HEK293 (cell line): ENCODE results near the gene EXOSC2.
A peak's percentile ranks its signal among the peaks of the same experiment; 100 is the strongest.

ENCODE experiments used
- GFI1B ChIP-seq: fragments of 450-650 bp; formaldehyde crosslinking; IDR thresholded peaks from 2 replicates; pipeline ENCODE4 v1.5.1; 2016; ENCODE audit warnings: missing biosample characterization, missing genetic modification characterization
- GLIS1 ChIP-seq: fragments of 450-650 bp; formaldehyde crosslinking; IDR thresholded peaks from 2 replicates; pipeline ENCODE4 v1.5.1; 2016; ENCODE audit warnings: missing biosample characterization, missing genetic modification characterization
- KLF17 ChIP-seq: fragments of 450-650 bp; formaldehyde crosslinking; IDR thresholded peaks from 2 replicates; pipeline ENCODE4 v1.5.1; 2016; ENCODE audit warnings: missing biosample characterization, missing genetic modification characterization
- OVOL3 ChIP-seq: fragments of 450-650 bp; formaldehyde crosslinking; IDR thresholded peaks from 2 replicates; pipeline ENCODE4 v1.5.1; 2016; ENCODE audit warnings: missing biosample characterization, missing genetic modification characterization
- PATZ1 ChIP-seq: fragments of 450-650 bp; formaldehyde crosslinking; IDR thresholded peaks from 2 replicates; pipeline ENCODE4 v1.5.1; 2016; ENCODE audit warnings: missing biosample characterization, missing genetic modification characterization
- PRDM4 ChIP-seq: fragments of 450-650 bp; formaldehyde crosslinking; IDR thresholded peaks from 2 replicates; pipeline ENCODE4 v1.5.1; 2017; ENCODE audit warnings: missing biosample characterization, missing genetic modification characterization
- SCRT1 ChIP-seq: fragments of 450-650 bp; formaldehyde crosslinking; IDR thresholded peaks from 2 replicates; pipeline ENCODE4 v1.5.1; 2016; ENCODE audit warnings: missing biosample characterization, missing genetic modification characterization, borderline replicate concordance
- SCRT2 ChIP-seq: fragments of 450-650 bp; formaldehyde crosslinking; IDR thresholded peaks from 2 replicates; pipeline ENCODE4 v1.5.1; 2016; ENCODE audit warnings: missing biosample characterization, missing genetic modification characterization
- YY2 ChIP-seq: fragments of 450-650 bp; formaldehyde crosslinking; IDR thresholded peaks from 2 replicates; pipeline ENCODE4 v1.5.1; 2016; ENCODE audit warnings: missing biosample characterization, missing genetic modification characterization
- ZBTB20 ChIP-seq: fragments of 450-650 bp; formaldehyde crosslinking; IDR thresholded peaks from 2 replicates; pipeline ENCODE4 v1.5.1; 2016; ENCODE audit warnings: missing biosample characterization, missing genetic modification characterization
- ZBTB8A ChIP-seq: fragments of 450-650 bp; formaldehyde crosslinking; IDR thresholded peaks from 2 replicates; pipeline ENCODE4 v1.5.1; 2016; ENCODE audit warnings: missing biosample characterization, missing genetic modification characterization
- ZNF169 ChIP-seq: fragments of 450-650 bp; formaldehyde crosslinking; IDR thresholded peaks from 2 replicates; pipeline ENCODE4 v1.5.1; 2016; ENCODE audit warnings: missing biosample characterization, missing genetic modification characterization
- ZNF18 ChIP-seq: fragments of 450-650 bp; formaldehyde crosslinking; IDR thresholded peaks from 2 replicates; pipeline ENCODE4 v1.5.1; 2016; ENCODE audit warnings: missing biosample characterization, missing genetic modification characterization
- ZNF223 ChIP-seq: fragments of 450-650 bp; formaldehyde crosslinking; IDR thresholded peaks from 2 replicates; pipeline ENCODE4 v1.5.1; 2016; ENCODE audit warnings: missing biosample characterization, missing genetic modification characterization
- ZNF239 ChIP-seq: fragments of 450-650 bp; formaldehyde crosslinking; IDR thresholded peaks from 2 replicates; pipeline ENCODE4 v1.5.1; 2016; ENCODE audit warnings: missing biosample characterization, missing genetic modification characterization
- ZNF266 ChIP-seq: fragments of 450-650 bp; formaldehyde crosslinking; IDR thresholded peaks from 2 replicates; pipeline ENCODE4 v1.5.1; 2016; ENCODE audit warnings: missing biosample characterization, missing genetic modification characterization, low read depth
- ZNF280D ChIP-seq: fragments of 450-650 bp; formaldehyde crosslinking; IDR thresholded peaks from 2 replicates; pipeline ENCODE4 v1.5.1; 2016; ENCODE audit warnings: missing biosample characterization, missing genetic modification characterization
- ZNF302 ChIP-seq: fragments of 450-650 bp; formaldehyde crosslinking; IDR thresholded peaks from 2 replicates; pipeline ENCODE4 v1.5.1; 2016; ENCODE audit warnings: missing biosample characterization, missing genetic modification characterization, low read depth
- ZNF335 ChIP-seq: fragments of 450-650 bp; formaldehyde crosslinking; conservative IDR thresholded peaks from 2 replicates; pipeline ENCODE4 v1.5.1; 2016; ENCODE audit warnings: missing biosample characterization, missing genetic modification characterization
- ZNF529 ChIP-seq: fragments of 450-650 bp; formaldehyde crosslinking; IDR thresholded peaks from 2 replicates; pipeline ENCODE4 v1.5.1; 2017; ENCODE audit warnings: missing genetic modification characterization, missing biosample characterization; ENCODE audit not compliant: insufficient replicate concordance
- ZNF555 ChIP-seq: fragments of 450-650 bp; formaldehyde crosslinking; conservative IDR thresholded peaks from 2 replicates; pipeline ENCODE4 v1.5.1; 2017; ENCODE audit warnings: missing biosample characterization, mild to moderate bottlenecking, missing genetic modification characterization, inconsistent platforms
- ZNF600 ChIP-seq: fragments of 450-650 bp; formaldehyde crosslinking; IDR thresholded peaks from 2 replicates; pipeline ENCODE4 v1.5.1; 2016; ENCODE audit warnings: missing biosample characterization, missing genetic modification characterization
- ZNF629 ChIP-seq: fragments of 450-650 bp; formaldehyde crosslinking; IDR thresholded peaks from 2 replicates; pipeline ENCODE4 v1.5.1; 2017; ENCODE audit warnings: missing biosample characterization, missing genetic modification characterization
- ZNF664 ChIP-seq: fragments of 450-650 bp; formaldehyde crosslinking; IDR thresholded peaks from 2 replicates; pipeline ENCODE4 v1.5.1; 2016; ENCODE audit warnings: missing biosample characterization, missing genetic modification characterization
- ZSCAN5A ChIP-seq: fragments of 450-650 bp; formaldehyde crosslinking; IDR thresholded peaks from 2 replicates; pipeline ENCODE4 v1.5.1; 2016; ENCODE audit warnings: missing biosample characterization, missing genetic modification characterization
- TF ChIP-seq, protein P1 (sequence below): fragments of 450-650 bp; formaldehyde crosslinking; IDR thresholded peaks from 2 replicates; pipeline ENCODE4 v1.5.1; 2016; ENCODE audit warnings: missing biosample characterization, missing genetic modification characterization

EXOSC2 gene

GRCh38 chr9:130710822-130711352 is 17.3 kb downstream of the EXOSC2 start (continued):
- TF ChIP-seq ZNF280D (no peak), ZNF223 (no peak), ZNF169 (tag by site-specific recombination) (no peak), PRDM4 (tag by site-specific recombination) (no peak), ZSCAN5A (tag by site-specific recombination) (peak; percentile 11), ZNF529 (tag by site-specific recombination) (no peak), GLIS1 (tag by site-specific recombination) (no peak), ZNF302 (tag by site-specific recombination) (no peak), ZNF239 (tag by site-specific recombination) (no peak), ZBTB20 (tag by site-specific recombination) (peak; percentile 32; the same call in 1 of the 2 replicates), ZNF335 (no peak), ZNF555 (tag by site-specific recombination) (no peak), YY2 (tag by site-specific recombination) (no peak), ZNF629 (0 out of 2 replicates have a peak, but pooled peaks have one; percentile 15), OVOL3 (tag by site-specific recombination) (no peak), SCRT2 (peak; percentile 91), GFI1B (tag by site-specific recombination) (no peak), ZNF600 (no peak), KLF17 (tag by site-specific recombination) (0 out of 2 replicates have a peak, but pooled peaks have one; percentile 33), ZNF18 (tag by site-specific recombination) (no peak), ZBTB8A (no peak), SCRT1 (peak; percentile 66; the same call in 1 of the 2 replicates), PATZ1 (tag by site-specific recombination) (0 out of 2 replicates have a peak, but pooled peaks have one; percentile 26), ZNF266 (tag by site-specific recombination) (no peak), ZNF664 (tag by site-specific recombination) (peak; percentile 89)
- TF ChIP-seq, protein P1, sequence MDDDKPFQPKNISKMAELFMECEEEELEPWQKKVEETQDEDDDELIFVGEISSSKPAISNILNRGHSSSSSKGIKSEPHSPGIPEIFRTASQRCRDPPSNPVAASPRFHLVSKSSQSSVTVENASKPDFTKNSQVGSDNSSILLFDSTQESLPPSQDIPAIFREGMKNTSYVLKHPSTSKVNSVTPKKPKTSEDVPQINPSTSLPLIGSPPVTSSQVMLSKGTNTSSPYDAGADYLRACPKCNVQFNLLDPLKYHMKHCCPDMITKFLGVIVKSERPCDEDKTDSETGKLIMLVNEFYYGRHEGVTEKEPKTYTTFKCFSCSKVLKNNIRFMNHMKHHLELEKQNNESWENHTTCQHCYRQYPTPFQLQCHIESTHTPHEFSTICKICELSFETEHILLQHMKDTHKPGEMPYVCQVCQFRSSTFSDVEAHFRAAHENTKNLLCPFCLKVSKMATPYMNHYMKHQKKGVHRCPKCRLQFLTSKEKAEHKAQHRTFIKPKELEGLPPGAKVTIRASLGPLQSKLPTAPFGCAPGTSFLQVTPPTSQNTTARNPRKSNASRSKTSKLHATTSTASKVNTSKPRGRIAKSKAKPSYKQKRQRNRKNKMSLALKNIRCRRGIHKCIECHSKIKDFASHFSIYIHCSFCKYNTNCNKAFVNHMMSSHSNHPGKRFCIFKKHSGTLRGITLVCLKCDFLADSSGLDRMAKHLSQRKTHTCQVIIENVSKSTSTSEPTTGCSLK (tag by site-specific recombination): no peak
- TF ChIP-seq, all 188 proteins: peak for 9
